ENCODE data around the gene RNF126.
"Not testable (repeated sequence)": the region's sequence is repeated elsewhere in the genome, so short reads cannot be mapped to it uniquely, and the experiment has no call there.

Gene RNF126

GRCh38 chr19:611481-611868 lies 51.5 kb downstream of the RNF126 start:
- DNase-seq (ENCODE audit: low spot score) = no peak

DNA sequence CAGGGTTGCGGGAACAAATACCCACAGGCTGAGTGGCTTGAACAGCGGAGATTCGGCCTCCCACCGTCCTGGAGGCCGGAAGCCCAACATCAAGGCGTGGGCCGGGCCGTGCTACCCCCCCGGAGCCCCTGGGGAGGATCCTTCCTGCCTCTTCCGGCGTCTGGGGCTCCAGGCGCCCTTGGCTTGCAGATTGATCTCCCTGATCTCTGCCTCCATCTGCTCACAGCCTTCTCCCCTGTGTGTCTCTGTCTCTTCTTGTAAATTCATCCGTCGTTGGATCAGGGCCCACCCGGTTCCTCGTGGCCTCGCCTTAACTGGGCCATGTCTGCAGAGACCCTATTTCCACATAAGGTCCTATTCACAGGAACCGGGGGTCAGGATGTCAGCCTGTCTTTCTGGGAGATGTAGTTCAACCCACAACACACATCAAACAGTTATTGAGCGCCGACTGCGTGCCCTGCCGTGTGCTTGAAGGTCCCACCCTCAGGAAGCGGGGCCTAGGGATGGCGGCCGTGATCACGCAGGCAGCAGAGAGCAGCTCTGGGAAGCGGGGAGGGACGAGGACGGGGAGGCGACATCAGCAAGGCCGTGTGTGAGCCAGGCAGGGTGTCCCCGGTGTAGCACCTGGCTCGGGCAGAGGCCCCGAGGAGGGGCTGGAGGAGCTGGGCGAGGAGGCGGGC lies 52.1 kb downstream of the RNF126 start:
- DNase-seq (ENCODE audit: low spot score) = no peak

GRCh38 chr19:610071-610800 lies 52.8 kb downstream of the RNF126 start:
- no peak for DNase-seq (ENCODE audit: low spot score)

DNA sequence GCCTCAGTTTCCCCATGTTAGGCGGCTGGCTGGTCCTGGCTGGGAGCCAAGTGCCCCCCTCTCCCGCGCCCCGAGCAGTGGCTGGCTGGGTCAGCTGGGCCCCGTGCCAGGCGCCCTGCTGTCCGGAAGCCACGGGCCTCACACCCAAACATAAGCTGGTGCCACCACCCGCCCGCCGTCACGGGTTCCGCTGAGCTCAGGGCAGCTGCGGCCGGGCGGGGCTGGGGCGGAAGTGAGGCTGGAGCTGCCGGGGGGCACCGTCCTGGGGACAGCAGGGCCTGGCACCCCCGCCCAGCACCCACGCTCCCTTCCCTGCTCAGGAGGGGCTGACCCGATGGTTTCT lies 54.0 kb downstream of the RNF126 start:
- no peak for DNase-seq (ENCODE audit: low spot score)

DNA sequence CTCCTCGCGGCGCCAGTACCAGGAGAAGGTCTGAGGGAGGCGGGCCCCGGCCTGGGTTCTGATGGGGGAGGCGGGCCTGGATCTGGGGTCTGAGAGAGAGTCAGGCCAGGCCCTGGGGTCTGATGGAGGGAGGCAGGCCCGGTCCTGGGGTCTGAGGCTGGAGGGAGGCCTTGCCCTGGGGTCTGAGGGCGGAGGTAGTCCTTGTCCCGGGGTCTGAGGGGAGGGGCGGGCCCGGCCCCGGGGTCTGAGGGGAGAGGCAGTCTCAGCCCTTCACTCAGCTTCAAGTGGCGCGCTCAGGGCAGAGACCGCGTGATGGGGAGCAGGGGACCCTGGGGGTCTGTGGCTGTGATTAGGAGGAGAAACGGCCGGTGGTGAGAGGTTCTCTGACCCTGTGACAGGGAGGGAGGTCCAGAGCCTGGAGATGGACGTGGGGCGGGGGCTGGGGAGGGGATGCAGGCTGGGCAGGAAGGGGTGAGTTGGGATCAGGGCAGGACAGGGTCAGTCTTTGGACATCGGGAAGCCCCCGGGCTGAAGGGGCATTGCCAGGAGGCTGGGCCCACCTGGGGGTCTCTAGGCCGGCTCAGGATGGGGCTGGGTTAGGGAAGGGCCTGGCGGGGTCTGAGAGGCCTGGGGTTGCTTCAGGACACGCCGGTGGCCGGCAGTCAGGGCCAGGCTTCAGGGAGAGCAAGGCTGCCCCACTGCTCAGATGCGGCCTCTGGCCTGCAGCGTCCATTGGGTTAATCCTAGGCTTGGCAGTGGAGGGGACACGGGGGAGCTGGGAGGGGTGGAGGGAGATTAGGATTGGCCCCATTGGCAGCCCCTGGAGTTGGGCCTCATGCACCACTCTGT lies 54.6 kb downstream of the RNF126 start:
- no peak for DNase-seq (ENCODE audit: low spot score)

DNA sequence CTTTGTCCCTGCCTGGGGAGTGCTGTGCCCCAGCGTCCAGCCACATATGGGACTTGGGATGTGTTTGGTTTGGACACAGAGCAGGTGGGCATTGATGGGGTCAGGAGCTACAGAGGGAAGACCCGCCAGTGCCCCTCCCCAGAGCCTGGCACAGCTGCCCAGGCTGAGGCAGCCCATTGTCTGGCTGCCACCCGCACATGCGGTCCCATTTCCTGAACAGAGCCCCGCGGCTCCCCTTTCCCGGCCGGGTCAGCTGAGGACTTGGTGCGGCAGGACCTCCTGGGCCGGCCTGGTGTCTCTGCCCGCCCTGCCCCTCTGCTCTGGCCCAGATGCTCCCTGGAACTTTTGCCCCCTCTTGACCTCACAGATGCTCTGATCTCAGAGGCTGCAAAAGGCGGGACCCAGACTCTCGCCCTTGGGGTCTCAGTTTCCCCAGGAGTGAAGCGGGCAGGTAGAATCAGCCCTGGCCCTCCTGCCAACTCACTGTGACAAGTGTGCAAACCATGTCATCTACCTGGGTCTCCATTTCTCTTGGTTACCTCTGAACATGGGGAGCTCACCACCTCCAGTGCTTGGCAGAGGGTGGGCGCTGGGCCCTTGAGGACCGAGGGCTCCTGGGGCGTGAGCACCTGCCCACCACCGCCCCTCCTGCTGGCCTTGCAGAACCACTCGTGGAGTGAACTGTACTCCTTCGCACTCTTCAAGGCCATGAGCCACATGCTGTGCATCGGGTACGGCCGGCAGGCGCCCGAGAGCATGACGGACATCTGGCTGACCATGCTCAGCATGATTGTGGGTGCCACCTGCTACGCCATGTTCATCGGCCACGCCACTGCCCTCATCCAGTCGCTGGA lies 55.5 kb downstream of the RNF126 start:
- DNase-seq (ENCODE audit: low spot score) = no peak

GRCh38 chr19:605061-605971 lies 57.7 kb downstream of the RNF126 start:
- not testable (repeated sequence) for DNase-seq (ENCODE audit: low spot score)

- DNase-seq (ENCODE audit: low spot score) = peak; percentile 29
Measured at GRCh38 chr19:604355-604754, 58.7 kb downstream of the RNF126 start.

DNA sequence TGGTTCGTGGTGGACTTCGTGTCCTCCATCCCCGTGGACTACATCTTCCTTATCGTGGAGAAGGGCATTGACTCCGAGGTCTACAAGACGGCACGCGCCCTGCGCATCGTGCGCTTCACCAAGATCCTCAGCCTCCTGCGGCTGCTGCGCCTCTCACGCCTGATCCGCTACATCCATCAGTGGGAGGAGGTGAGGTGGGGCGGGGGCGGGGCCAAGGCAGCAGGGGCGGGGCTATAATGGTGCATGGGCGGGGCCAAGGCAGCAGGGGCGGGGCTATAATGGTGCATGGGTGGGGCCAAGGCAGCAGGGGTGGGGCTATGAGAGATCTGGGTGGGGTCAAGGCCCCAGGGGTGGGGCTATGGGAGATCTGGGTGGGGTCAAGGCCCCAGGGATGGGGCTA lies 59.2 kb downstream of the RNF126 start:
- DNase-seq (ENCODE audit: low spot score) = not testable (repeated sequence)

- not testable (repeated sequence) for DNase-seq (ENCODE audit: low spot score)
Measured at GRCh38 chr19:603302-603639, 59.7 kb downstream of the RNF126 start.

DNA sequence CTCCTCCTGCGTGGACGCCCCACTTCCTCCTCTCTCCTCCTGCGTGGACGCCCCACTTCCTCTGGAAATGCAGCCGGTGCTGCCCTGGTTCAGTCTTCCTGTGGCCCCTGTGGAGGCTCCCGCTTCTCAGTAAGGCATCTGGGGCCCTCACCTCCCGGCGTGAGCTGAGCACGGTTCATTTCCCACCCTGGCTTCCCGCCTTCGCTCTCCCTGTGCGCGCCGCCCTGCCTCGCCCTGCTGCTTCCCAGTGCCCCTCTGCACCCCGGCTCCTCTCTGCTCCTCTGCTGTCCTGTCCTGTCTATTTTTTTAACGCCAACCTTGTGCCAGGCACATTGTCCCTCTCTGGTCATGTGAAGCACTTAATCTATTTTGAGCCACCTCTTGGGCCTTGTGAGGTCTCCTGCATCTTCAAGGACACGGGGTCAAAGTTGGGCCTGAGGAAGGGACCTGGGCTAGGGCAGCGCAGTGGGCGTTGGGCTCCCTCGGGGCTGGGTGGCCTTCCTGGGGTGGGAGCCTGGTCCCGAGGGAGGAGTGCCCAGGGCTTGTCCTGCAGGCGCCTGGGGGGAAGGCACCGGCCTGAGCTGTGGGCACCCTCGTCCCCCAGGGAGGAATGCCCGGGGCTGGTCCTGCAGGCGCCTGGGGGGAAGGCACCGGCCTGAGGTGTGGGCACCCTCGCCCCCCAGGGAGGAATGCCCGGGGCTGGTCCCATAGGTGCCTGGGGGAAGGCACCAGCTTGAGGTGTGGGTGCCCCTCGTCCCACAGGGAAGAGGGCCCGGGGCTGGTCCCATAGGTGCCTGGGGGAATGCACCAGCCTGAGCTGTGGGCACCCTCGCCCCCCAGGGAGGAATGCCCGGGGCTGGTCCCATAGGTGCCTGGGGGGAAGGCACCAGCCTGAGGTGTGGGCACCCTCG lies 60.4 kb downstream of the RNF126 start:
- no peak for DNase-seq (ENCODE audit: low spot score)

DNA sequence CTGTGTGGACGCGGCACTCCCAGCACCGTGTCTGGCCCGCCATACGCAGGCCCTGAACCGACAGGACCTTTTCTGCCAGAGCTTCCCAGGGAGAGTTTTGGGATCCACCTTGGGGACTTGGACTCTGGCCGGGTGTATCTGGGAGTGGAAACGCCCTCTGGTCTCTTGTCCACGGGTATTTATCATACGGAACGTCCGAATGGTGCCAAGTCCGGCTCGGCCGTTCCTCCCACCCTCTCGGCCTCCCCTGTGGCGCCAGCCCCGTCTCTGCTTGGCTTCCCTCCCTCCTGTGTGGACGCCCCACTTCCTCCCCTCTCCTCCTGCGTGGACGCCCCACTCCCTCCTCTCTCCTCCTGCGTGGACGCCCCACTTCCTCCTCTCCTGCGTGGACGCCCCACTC lies 61.2 kb downstream of the RNF126 start:
- DNase-seq (ENCODE audit: low spot score) = no peak

DNA sequence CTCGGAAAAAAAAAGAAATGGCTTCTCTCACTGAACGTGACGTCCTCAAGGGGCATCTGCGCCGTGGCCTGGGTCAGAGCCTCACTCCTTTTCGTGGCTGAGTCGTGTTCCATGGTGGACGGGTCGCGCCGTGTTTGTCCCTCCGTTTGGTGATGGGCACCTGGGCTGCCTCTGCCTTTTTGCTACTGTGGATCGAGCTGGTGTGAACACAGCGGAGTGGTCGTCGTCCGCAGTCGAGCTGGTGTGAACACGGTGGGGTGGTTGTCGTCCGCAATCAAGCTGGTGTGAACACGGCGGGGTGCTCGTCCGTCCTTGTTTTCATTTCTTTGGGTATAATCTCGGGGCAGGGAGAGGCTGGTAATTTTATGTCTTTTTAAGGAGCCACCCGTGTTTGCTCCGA lies 61.7 kb downstream of the RNF126 start:
- DNase-seq (ENCODE audit: low spot score) = no peak

Data from hematopoietic multipotent progenitor cell treated with erythropoietin and hydrocortisone succinate and interleukin-3 and kit ligand, for 15 days (in vitro differentiated cells).